GM12865 (cell line): Measurements from ENCODE around the gene LTN1.

ENCODE experiments used
- DNase-seq: peaks from one replicate; pipeline ENCODE4 v3.0.0; 2010; ENCODE audit warnings: low read depth
- H3K4me3 ChIP-seq: 2 replicates; pipeline ENCODE4 v1.5.1; 2011; ENCODE audit warnings: mild to moderate bottlenecking, low read depth, low read length, control low read depth
- CTCF ChIP-seq: IDR thresholded peaks from 2 replicates; pipeline ENCODE4 v1.5.1; 2011; ENCODE audit warnings: low read length, control low read depth, low read depth, inconsistent platforms; ENCODE audit not compliant: insufficient read depth; ENCODE audit errors: missing control alignments

Gene LTN1

DNA sequence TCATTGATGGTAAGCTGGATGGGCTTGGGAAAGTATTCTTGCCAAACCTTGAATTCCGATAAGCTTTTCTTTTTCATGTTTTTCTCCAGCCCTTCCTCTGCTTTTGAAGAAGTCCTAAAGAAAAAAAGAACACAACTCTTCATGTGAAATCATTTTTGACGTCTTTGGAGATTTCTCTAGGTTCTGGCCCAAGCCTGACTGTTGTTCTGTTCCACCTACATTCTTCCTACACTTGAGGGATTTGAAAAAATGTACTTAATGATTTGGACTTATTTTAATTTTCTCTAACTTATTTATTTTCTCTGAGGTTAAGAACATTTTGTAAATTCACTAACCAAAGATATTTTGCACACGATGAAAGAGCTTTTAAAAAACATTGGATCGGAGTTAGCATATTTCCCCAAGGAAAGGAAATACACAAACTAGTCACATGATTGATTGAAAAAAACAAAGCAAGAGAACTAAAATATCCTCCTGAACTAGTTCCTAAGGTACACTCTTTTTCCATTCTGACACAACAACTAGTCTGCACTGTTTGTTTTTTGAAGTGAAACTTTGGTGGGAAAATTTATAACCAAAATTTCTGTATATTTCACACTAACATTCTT is 82.3 kb downstream of the LTN1 start:
- no peak for DNase-seq
- no peak overlapping the region for H3K4me3 ChIP-seq
- TF ChIP-seq CTCF, result no peak

GRCh38 chr21:28908351-28908750 is 84.3 kb downstream of the LTN1 start:
- no peak for TF ChIP-seq CTCF
- no peak for DNase-seq
- no peak overlapping the region for H3K4me3 ChIP-seq

DNA sequence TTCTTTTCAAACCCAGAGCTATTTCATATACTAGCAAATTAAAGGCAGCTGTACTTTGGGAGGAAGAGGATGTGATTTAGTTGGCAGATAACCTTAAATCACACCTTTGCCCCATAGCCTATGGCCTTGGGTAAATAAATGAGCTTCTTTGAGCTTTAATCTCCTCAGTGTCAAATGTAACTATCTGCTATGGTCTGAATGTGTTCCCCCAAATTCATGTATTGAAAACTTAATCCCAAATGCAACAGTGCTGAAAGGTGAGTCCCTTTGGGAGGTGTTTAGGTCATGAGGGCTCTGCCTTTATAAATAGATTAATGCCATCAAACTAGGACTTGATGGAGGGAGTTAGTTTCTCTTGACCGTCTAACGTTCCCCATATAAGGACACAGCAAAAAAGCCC is 85.8 kb downstream of the LTN1 start:
- no peak for DNase-seq
- TF ChIP-seq CTCF, result no peak
- no peak overlapping the region for H3K4me3 ChIP-seq

- TF ChIP-seq CTCF, result no peak
- DNase-seq, result no peak
- H3K4me3 ChIP-seq, result no peak overlapping the region
These were observed 86.4 kb downstream of the LTN1 start for GRCh38 chr21:28906236-28906635.

DNA sequence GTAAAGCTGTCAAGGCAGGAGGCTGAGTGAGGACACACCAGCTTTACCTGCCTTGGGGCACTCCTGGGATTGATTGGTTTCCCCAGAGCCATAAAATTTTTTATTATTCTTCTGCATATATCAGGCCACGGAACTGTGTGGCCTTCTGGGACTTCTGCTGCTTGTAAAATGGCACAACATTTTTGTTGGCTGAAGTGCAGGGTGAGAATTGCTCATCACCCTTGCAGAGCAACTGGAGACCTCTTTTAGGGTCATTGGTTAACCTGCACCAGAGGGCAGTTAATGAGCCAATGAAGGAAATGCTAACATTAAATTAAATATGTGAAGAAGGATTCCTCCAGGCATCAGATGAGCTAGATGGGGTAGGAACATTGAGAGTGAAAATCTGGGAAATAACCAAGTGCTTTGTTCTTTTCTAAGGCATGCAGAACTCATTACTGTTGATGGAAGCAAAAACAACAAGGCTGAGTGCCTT is 87.7 kb downstream of the LTN1 start:
- no peak overlapping the region for H3K4me3 ChIP-seq
- no peak for TF ChIP-seq CTCF
- no peak for DNase-seq

- H3K4me3 ChIP-seq, result no peak overlapping the region
- TF ChIP-seq CTCF, result no peak
- no peak for DNase-seq
These were observed 89.2 kb downstream of the LTN1 start for GRCh38 chr21:28903448-28903847.

DNA sequence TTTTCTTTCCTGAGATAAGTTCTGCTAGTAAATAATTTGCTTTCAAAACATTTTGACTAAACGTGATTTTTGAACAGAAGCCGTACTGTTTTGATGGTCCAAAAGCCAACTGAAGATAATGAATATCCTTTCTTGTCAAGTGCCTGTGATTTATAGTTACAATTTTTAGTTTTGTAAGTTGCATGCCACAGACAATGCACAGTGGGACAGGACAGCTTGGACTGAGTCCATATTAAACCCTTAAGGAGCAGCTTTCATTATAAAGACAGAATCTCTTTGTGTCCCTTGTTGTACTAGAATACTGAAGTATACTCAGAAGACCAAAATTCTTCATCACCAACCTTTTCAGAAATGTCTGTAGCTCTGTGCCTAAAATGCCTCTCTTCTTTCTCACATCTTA is 92.2 kb downstream of the LTN1 start:
- H3K4me3 ChIP-seq, result no peak overlapping the region
- no peak for DNase-seq
- no peak for TF ChIP-seq CTCF
